GM21825 (cell line): ENCODE results near the gene FNDC3A.
"Not testable (repeated sequence)": the region's sequence is repeated elsewhere in the genome, so short reads cannot be mapped to it uniquely, and the experiment has no call there.

Experiments used
- ATAC-seq: cut with Tn5 transposase; IDR thresholded peaks from one replicate; pipeline ENCODE4 v1.9.1; 2021; ENCODE audit warnings: mild to moderate bottlenecking, moderate library complexity; ENCODE audit not compliant: unreplicated experiment

FNDC3A gene

GRCh38 chr13:49132479-49133002 lies 156.8 kb downstream of the FNDC3A start:
- no peak for ATAC-seq

GRCh38 chr13:49134305-49134704 lies 158.6 kb downstream of the FNDC3A start:
- ATAC-seq, result no peak

- ATAC-seq, result not testable (repeated sequence)
Measured at GRCh38 chr13:49137138-49137643, 161.5 kb downstream of the FNDC3A start.

- no peak for ATAC-seq
Measured at GRCh38 chr13:49140910-49141611, 165.3 kb downstream of the FNDC3A start.

GRCh38 chr13:49146950-49147355 lies 171.2 kb downstream of the FNDC3A start:
- no peak for ATAC-seq

- no peak for ATAC-seq
Measured at GRCh38 chr13:49148405-49148804, 172.7 kb downstream of the FNDC3A start.

- not testable (repeated sequence) for ATAC-seq
Measured at GRCh38 chr13:49157955-49158584, 182.4 kb downstream of the FNDC3A start.

GRCh38 chr13:49163162-49163561 lies 187.4 kb downstream of the FNDC3A start:
- not testable (repeated sequence) for ATAC-seq

- no peak for ATAC-seq
Measured at GRCh38 chr13:49164712-49165111, 189.0 kb downstream of the FNDC3A start.

- no peak for ATAC-seq
Measured at GRCh38 chr13:49165798-49166752, 190.4 kb downstream of the FNDC3A start.

- no peak for ATAC-seq
Measured at GRCh38 chr13:49171359-49171758, 195.6 kb downstream of the FNDC3A start.

- ATAC-seq, result no peak
Measured at GRCh38 chr13:49183672-49184325, 208.1 kb downstream of the FNDC3A start.

GRCh38 chr13:49184621-49185020 lies 208.9 kb downstream of the FNDC3A start:
- ATAC-seq, result no peak

GRCh38 chr13:49185264-49185663 lies 209.6 kb downstream of the FNDC3A start:
- ATAC-seq, result peak; percentile 52

GRCh38 chr13:49190901-49191300 lies 215.2 kb downstream of the FNDC3A start:
- no peak for ATAC-seq

- ATAC-seq, result no peak
Measured at GRCh38 chr13:49206641-49207040, 230.9 kb downstream of the FNDC3A start.

- no peak for ATAC-seq
Measured at GRCh38 chr13:49208619-49209018, 232.9 kb downstream of the FNDC3A start.

GRCh38 chr13:49210114-49210513 lies 234.4 kb downstream of the FNDC3A start:
- ATAC-seq, result no peak

GRCh38 chr13:49210669-49211068 lies 235.0 kb downstream of the FNDC3A start:
- ATAC-seq, result no peak

GRCh38 chr13:49213539-49213938 lies 237.8 kb downstream of the FNDC3A start:
- ATAC-seq, result no peak
